Stimulated activated CD8-positive, alpha-beta memory T cell treated with anti-CD3 and anti-CD28 coated beads, Interleukin-4, amount 100 ng/mL, for 24 hours (primary cell): Measurements from ENCODE around the gene MEGF6.
A peak's percentile ranks its signal among the peaks of the same experiment; 100 is the strongest.

Source experiments
- DNase-seq: peaks from one replicate; pipeline ENCODE4 v3.0.0-alpha.2; 2020; ENCODE audit warnings: low read depth

The MEGF6 gene

GRCh38 chr1:3459051-3459908 is 152.0 kb downstream of the MEGF6 start:
- DNase-seq, result no peak

DNA sequence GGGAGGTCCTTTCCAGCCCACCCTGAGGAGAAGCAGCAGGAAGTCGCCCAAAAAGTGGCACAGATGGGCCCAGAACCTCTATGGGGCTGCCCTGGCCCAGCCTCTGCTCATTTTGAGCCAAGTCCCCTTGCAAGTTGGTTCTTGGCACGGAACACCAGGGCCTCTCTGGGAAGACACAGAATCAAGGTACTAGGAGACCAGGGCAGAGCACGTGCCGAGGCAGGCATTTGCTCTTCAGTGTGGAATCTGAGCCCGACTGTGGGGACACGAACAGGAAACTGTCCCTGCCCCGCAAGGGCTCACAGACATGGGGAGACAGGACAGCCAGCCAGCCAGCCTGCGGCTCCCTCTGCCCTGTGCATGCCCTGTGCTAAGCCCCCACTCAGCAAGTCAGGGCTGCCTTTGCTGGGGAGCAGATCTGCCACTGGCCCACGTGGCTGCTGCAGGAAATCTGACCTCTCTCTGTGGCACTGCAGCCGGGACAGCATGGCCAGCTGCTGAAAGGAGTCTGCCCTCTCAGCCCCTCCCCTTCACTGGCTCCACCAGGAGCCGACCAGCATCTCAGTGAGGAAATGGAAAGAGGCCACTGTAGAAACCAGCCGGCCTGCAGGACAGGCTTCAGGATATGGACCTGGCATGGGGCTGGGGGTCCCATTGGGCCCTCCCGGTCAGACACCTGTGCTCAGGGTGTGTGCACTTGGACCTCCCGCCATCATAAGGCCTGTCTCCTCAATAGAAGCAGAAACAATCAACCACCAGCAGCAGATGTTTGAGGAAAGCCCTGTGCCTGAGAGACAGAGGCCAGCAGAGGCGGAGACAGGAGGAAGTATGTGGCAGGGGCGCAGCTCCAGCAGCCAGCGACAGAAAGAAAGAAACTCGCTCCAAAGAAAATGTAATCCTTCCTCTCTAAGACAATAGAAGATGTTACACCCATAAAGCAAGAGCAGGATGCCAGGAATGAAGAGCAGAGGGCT is 153.1 kb downstream of the MEGF6 start:
- DNase-seq, result no peak

GRCh38 chr1:3456964-3457909 is 154.1 kb downstream of the MEGF6 start:
- DNase-seq, result no peak

- no peak for DNase-seq
Observed at GRCh38 chr1:3456449-3456963, 154.8 kb downstream of the MEGF6 start.

- DNase-seq, result no peak
Observed at GRCh38 chr1:3455670-3456448, 155.4 kb downstream of the MEGF6 start.

- no peak for DNase-seq
Observed at GRCh38 chr1:3454811-3455618, 156.3 kb downstream of the MEGF6 start.

DNA sequence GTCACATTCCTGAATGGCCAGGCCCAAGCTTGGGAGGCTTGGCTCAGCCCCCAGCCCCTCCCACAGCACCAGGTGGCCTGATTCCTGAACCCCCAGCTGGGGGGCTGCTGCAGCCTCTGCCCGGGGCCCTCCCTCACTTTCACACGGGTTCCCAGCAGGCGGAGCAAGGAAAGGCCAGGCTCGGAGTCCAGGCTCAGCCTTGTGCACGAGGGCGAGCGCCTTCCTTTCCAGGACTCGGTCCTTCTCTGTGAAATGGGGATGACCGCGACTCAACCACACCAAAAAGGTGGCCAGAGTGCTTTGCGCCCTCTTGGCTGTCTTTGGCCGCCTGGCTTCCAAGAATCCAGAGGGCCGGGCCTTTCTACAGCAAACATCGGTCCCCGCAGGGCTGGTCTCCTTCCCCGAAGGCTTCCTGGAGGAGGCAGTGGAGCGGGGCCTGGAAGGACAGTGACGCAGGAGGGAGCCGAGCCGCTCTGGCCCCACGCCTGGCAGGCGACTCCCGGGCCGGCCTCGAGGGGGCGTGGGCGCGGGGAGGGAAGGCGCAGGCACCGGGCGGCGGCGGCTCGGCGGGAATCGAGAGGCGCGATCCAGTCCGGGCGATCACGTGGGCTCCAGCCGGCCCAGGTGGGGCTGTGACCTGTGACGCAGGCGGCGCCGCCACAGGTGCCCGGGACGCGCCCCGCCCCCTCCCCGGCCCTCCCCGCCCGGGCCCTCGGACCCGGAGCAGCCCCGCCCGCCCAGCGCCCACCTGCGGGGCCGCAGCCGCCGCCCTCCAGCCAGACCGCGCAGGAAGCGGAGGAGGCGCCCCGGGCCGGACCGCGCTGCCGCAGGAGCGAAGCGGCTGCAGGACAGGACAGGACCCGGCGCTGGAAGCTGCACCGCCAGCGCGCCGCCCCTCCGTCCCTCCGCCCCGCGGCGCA is 157.2 kb downstream of the MEGF6 start, which contains the start of gene ARHGEF16:
Gene ARHGEF16, plus strand, starts transcription at position 775 of the 920 bp plus-strand sequence. CDS start 8,420 bp downstream, outside the sequence.
- DNase-seq, result no peak

DNA sequence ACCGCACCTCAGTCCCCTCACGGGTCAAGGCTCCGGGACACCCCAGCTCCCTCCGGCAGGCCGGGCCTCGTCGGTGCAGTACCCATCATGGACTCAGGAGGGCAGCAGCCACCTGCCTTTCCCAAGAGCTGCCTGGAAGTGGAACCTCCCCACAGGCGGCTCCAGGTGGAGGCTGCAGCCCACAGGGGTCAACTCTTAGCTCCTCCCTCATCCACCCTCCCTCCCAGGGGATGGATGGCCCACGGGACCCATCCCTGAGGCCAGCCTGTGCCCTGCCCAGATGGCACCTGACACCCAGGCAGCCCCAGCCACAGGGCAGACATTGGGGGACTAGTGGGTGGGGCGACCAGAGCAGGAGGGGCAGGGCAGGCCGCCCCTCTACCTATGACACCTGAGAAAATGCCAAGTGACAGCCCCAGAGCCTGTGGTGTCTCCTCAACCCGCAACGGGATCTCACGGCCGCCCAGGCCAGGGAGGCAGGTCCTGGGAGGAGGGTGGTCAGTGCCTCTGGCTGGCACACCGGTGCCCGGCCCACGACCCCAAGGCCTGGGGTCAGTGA is 158.0 kb downstream of the MEGF6 start:
- peak; percentile 57 for DNase-seq

- no peak for DNase-seq
Observed at GRCh38 chr1:3452866-3453175, 158.5 kb downstream of the MEGF6 start.

DNA sequence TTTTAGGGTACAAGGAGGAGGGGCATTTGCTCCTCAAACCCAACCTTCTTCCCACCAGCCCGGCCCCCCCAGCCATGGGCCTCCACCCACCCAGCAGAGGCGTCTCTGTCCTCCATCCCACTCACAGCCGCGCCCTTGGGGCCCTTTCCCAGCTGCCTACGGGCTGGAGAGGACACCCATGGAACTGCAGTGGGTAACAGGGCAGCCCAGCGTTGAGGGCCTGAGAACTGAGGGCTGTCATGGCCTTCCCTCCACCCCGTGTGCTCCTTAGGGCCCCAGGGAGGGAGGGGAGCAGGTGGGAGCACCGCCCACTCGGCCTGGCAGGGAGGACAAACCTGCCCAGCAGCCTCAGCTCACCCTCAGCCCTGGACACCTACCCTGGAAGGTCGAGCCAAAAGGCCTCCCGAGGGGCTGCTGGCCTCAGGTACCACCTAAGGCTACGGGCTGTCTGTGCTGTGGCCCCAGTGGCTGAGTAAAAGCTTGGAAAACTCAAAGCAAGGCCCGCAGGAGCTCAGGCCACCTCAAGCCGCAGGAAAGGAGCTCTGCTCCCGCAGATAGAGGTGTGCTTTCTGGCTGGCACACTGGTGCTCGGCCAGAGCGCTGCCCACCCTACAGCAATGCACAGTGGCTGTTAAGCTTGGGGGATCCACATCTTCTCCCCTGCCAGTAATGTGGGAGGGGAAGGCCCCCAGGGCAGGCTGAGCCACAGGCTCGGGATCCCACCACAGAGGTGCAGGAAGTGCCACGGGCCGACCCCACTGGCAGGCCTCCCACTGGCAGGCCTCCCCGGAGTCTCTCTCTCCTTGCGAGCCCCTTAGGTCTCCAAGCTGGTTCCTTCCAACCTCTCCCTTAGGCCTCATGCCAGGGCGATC is 159.1 kb downstream of the MEGF6 start:
- no peak for DNase-seq

GRCh38 chr1:3450983-3451382 is 160.3 kb downstream of the MEGF6 start:
- no peak for DNase-seq

GRCh38 chr1:3450202-3450863 is 161.0 kb downstream of the MEGF6 start:
- no peak for DNase-seq

DNA sequence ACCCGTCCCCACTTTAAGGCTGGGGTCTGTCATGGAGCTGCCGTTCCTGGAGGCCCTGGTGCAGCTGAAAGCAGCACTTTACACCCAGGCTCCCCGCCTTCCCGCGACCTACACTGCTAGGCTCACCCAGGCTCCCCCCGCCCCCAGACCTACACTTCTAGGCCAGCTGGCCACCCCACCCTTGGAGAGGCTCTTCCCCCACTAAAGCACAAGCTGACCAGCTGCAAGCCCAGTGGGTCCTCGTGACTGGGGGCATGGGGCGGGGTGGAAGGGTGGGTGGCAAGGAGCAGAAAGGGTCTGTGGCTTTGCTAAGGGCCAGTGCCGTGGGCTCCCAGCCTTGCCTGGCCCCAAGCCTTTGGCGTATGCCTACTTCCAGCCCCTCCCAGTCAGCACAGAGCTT is 166.6 kb downstream of the MEGF6 start:
- DNase-seq, result no peak

- no peak for DNase-seq
Observed at GRCh38 chr1:3444298-3444697, 167.0 kb downstream of the MEGF6 start.

DNA sequence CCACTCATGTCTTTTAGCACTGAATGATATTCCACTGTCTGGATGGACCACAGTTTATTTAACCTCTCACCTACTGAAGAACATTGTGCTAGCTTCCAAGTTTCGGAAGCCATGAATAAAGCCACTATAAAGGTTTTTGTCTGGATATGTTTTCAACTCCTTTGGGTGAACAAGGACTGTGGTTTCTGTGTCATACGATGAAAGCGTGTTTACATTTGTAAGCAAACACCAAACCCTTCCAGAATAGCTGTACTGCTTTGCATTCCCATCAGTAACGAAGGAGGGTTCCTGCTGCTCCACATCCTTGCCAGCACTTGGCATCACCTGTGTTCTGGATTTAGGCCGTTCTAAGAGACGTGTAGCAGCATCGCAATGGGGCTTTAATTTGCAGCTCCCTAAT is 167.5 kb downstream of the MEGF6 start:
- DNase-seq, result no peak

DNA sequence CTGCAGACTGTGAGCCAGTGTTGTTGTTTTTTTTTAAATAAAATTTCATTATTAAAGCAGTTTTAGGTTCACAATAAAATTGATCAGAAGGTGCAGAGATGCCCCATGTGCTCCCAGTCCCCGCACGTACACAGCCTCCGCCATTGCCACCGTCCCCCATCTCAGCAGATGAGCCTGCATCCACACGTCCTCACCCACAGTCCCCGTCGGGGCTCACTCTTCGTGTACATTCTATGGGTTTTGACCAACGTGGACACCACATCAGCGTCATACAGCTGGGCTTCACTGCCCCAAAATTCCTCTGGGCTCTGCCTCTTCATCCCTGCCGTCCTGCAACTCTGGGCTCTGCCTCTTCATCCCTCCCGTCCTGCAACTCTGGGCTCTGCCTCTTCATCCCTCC is 168.4 kb downstream of the MEGF6 start:
- DNase-seq, result no peak

GRCh38 chr1:3442331-3442730 is 169.0 kb downstream of the MEGF6 start:
- no peak for DNase-seq
